Testis (tissue), 3 donors: ENCODE results near the gene LSS. TPM values are rescaled to one million over a fixed set of nuclear protein-coding genes. Genes with fewer than 3 reads are reported as not detected.

ENCODE experiments used
- DNase-seq: peaks from one replicate; pipeline ENCODE4 v3.0.0-alpha.2; 2019
- H3K27ac ChIP-seq, 2 donors: fragments of 200-600 bp; sonication (generic); one replicate each; pipeline ENCODE4 v1.5.1; 2019
- H3K27me3 ChIP-seq: fragments of 200-600 bp; sonication (generic); one replicate; pipeline ENCODE4 v1.5.1; 2019
- H3K36me3 ChIP-seq: fragments of 200-600 bp; sonication (generic); one replicate; pipeline ENCODE4 v1.5.1; 2017; ENCODE audit warnings: low read depth; ENCODE audit errors: missing control alignments
- H3K4me1 ChIP-seq: fragments of 200-600 bp; sonication (generic); one replicate; pipeline ENCODE4 v1.5.1; 2019
- H3K4me3 ChIP-seq, 2 donors: fragments of 200-600 bp; sonication (generic); one replicate each; pipeline ENCODE4 v1.5.1; 2017 to 2019
- H3K9me3 ChIP-seq: fragments of 200-600 bp; sonication (generic); one replicate; pipeline ENCODE4 v1.5.1; 2017
- CTCF ChIP-seq, 3 experiments: fragments of 450-650 bp in 2 of 3; fragments of 200-600 bp in 1 of 3; sonication (generic) in 1 of 3; IDR thresholded peaks; one replicate each; pipeline ENCODE4 v1.5.1; 2016 to 2019; ENCODE audit warnings: antibody characterized with exemption in 3 of 3, mild to moderate bottlenecking in 2 of 3, moderate library complexity in 1 of 3
- POLR2A ChIP-seq: fragments of 450-650 bp; IDR thresholded peaks from one replicate; pipeline ENCODE4 v1.6.1; 2017; ENCODE audit warnings: antibody characterized with exemption, mild to moderate bottlenecking, moderate library complexity
- WGBS, 2 donors: methylation state at CpG; one replicate each; pipeline ENCODE4 v1.1.5; 2018; 5-methylcytosine and 5-hydroxymethylcytosine counted together
- intact Hi-C: fragments of 100-400 bp; cut with DNase I; formaldehyde crosslinking; loops from one replicate; pipeline ENCODE4 v1.15.1; 2023; ENCODE audit warnings: low total_unique reads
- polyA plus RNA-seq: library from polyadenylated mRNA; stranded (reverse); fragments of 350-450 nt; fragmentation: Illumina TruSeq; extraction: RNeasy Lipid Tissue Mini Kit (QIAGEN cat#74804); gene quantifications from one replicate; pipeline ENCODE4 v1.2.3, GENCODE V29; 2014; ENCODE audit warnings: low read depth, low replicate concordance; ENCODE audit not compliant: insufficient read depth
- total RNA-seq, 2 donors: library from RNA; depleted of rRNA; stranded (reverse); fragments of >200 nt; gene quantifications; one replicate each; pipeline ENCODE4 v1.2.3, GENCODE V29; 2016

The LSS gene
- total and polyA plus RNA-seq, 3 donors from 2014 or later = 35.6 to 152 (median 126) TPM

GRCh38 chr21:46161633-46162592 is 66.7 kb downstream of the LSS start:
- peak; percentile 12 for DNase-seq
- Histone ChIP-seq H3K36me3 (no peaks in the 10 kb centered on the region), H3K27me3 (no peaks in the 10 kb centered on the region), H3K4me1 (no peaks in the 10 kb centered on the region), H3K9me3 (no peaks in the 10 kb centered on the region), H3K27ac (no peak overlapping the region), H3K4me3 (peak overlapping the region; percentile 12 to 48)
- 46 to 68% methylated on average over 57 to 70 of the region's 72 CpGs for WGBS, 2 donors
- intact Hi-C loops = no loop called here
- TF ChIP-seq CTCF (IDR thresholded peaks at IDR 0.05) = no peak
- no peak for TF ChIP-seq POLR2A

- Histone ChIP-seq H3K27me3 (no peaks in the 10 kb centered on the region), H3K27ac (no peak overlapping the region), H3K4me3 (peak overlapping the region; percentile 12 to 48), H3K9me3 (no peaks in the 10 kb centered on the region), H3K36me3 (no peaks in the 10 kb centered on the region), H3K4me1 (peaks cover 2% of the 10 kb centered on the region)
- intact Hi-C loops = no loop called here
- TF ChIP-seq POLR2A (no peak), CTCF (IDR thresholded peaks at IDR 0.05) (no peak)
- WGBS, 2 donors = 55 to 70% methylated on average over 20 to 65 of the region's 72 CpGs
- peak; percentile 25 for DNase-seq
Measured at GRCh38 chr21:46160907-46161632, 67.5 kb downstream of the LSS start.

- TF ChIP-seq CTCF (IDR thresholded peaks at IDR 0.05) = no peak
- TF ChIP-seq POLR2A = no peak
- Histone ChIP-seq H3K27ac (no peak overlapping the region), H3K9me3 (no peaks in the 10 kb centered on the region), H3K4me3 (no peak overlapping the region), H3K27me3 (no peaks in the 10 kb centered on the region), H3K36me3 (no peaks in the 10 kb centered on the region), H3K4me1 (peaks cover 7% of the 10 kb centered on the region)
- peak; percentile 12 for DNase-seq
- WGBS, 2 donors = 62 to 93% methylated on average over 21 of the region's 22 CpGs
- intact Hi-C loops = no loop called here
Measured at GRCh38 chr21:46160657-46160906, 68.0 kb downstream of the LSS start.

GRCh38 chr21:46159841-46160656 is 68.5 kb downstream of the LSS start:
- intact Hi-C loops = no loop called here
- no peak overlapping the region for H3K4me3 ChIP-seq
- no peaks in the 10 kb centered on the region for H3K9me3 ChIP-seq
- TF ChIP-seq CTCF (IDR thresholded peaks at IDR 0.05) (no peak), POLR2A (no peak)
- peaks cover 10% of the 10 kb centered on the region for H3K4me1 ChIP-seq
- H3K27me3 ChIP-seq = no peaks in the 10 kb centered on the region
- no peak overlapping the region for H3K27ac ChIP-seq
- 83 to 97% methylated on average over 21 to 32 of the region's 32 CpGs for WGBS, 2 donors
- DNase-seq = peak; percentile 11
- H3K36me3 ChIP-seq = no peaks in the 10 kb centered on the region
